Ishikawa (cell line): ENCODE measurements around the gene GIMAP5.

Experiments
- EGR1 ChIP-seq: IDR thresholded peaks from 2 replicates; pipeline ENCODE4 v1.6.1; 2012
- TAF1 ChIP-seq: IDR thresholded peaks from 2 replicates; pipeline ENCODE4 v1.6.1; 2012; ENCODE audit warnings: low read depth, mild to moderate bottlenecking

GRCh38 chr7:150731916-150732315, 5.3 kb upstream of the GIMAP5 start:
- TF ChIP-seq EGR1 (no peak), TAF1 (no peak)
